LNCAP (cell line): ENCODE results near the gene BMP8A.

ENCODE experiments used
- TF ChIP-seq, protein P1 (sequence below): fragments of 450-650 bp; IDR thresholded peaks from 2 replicates; pipeline ENCODE4 v1.5.1; 2017; ENCODE audit warnings: mild to moderate bottlenecking

Gene BMP8A

GRCh38 chr1:39554277-39554676 is 62.8 kb downstream of the BMP8A start:
- TF ChIP-seq, protein P1, sequence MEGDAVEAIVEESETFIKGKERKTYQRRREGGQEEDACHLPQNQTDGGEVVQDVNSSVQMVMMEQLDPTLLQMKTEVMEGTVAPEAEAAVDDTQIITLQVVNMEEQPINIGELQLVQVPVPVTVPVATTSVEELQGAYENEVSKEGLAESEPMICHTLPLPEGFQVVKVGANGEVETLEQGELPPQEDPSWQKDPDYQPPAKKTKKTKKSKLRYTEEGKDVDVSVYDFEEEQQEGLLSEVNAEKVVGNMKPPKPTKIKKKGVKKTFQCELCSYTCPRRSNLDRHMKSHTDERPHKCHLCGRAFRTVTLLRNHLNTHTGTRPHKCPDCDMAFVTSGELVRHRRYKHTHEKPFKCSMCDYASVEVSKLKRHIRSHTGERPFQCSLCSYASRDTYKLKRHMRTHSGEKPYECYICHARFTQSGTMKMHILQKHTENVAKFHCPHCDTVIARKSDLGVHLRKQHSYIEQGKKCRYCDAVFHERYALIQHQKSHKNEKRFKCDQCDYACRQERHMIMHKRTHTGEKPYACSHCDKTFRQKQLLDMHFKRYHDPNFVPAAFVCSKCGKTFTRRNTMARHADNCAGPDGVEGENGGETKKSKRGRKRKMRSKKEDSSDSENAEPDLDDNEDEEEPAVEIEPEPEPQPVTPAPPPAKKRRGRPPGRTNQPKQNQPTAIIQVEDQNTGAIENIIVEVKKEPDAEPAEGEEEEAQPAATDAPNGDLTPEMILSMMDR = no peak

- TF ChIP-seq, protein P1 = no peak
These were observed 69.8 kb downstream of the BMP8A start for GRCh38 chr1:39561279-39561678.

DNA sequence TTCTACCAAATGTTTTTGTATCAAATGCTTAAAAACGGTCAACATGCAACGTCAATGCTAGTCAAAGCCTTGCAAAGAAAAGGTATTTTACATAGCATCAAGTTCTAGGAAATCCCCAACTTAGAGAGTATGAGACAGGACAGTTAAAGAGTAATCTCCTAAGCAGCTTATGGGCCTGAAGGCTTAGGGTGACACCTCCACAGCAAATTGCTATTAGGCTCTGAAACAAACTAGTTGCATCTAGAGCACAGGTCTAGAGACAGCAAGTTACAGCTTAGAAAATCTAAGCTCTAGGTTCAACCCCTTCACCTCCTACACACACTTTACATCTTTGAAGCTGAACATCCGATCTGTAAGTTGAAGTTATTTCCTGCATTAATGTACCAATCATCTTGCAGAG is 71.5 kb downstream of the BMP8A start:
- TF ChIP-seq, protein P1 = no peak

GRCh38 chr1:39563669-39564068 is 72.2 kb downstream of the BMP8A start:
- TF ChIP-seq, protein P1 = no peak

DNA sequence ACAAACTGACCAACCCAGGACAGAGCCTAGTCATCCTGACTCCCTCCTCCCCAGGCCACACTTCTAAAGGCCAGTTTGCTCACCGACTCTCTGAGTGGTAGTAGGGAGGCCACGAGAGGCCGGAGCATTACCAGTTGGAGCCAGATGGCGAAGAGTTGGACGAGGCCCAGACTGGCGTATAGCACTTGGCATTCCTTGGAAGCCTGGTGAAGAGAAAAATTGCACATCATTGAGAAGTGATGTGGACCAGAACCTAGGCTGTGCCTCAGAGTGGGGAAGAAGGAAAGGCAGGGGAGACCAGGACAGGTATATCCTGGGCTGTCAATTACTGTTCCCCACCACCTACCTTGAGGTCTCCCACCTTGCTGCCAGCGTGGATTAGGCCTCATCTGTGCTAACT is 72.9 kb downstream of the BMP8A start:
- TF ChIP-seq, protein P1 = no peak

DNA sequence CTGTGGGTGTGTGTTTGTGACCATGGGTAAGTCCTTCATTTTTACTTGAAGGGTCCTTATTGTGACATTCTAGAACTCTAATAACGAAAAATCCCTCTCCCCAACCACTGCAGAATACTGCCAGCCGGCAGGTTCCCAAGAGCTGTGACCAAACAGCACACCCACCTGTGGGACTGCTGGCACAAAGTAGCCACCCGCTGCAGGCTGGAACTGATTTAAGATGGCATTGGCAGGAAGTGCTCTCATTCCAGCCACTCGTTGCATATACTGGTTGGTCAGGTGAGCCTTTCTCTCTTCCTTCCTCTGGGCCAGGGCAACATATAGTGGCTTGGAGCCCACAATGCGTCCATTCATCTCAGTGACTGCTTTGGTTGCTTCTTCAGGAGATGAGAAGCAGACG is 73.5 kb downstream of the BMP8A start:
- TF ChIP-seq, protein P1 = no peak

GRCh38 chr1:39566441-39567137 is 75.2 kb downstream of the BMP8A start:
- TF ChIP-seq, protein P1 = no peak

GRCh38 chr1:39567302-39567701 is 75.9 kb downstream of the BMP8A start:
- TF ChIP-seq, protein P1 = no peak
